GM18526 (cell line): ENCODE data around the gene TPX2.

Experiments used
- POLR2A ChIP-seq: IDR thresholded peaks from 3 replicates; pipeline ENCODE4 v1.6.1; 2011; ENCODE audit not compliant: insufficient read length; ENCODE audit errors: extremely low read depth

The TPX2 gene

DNA sequence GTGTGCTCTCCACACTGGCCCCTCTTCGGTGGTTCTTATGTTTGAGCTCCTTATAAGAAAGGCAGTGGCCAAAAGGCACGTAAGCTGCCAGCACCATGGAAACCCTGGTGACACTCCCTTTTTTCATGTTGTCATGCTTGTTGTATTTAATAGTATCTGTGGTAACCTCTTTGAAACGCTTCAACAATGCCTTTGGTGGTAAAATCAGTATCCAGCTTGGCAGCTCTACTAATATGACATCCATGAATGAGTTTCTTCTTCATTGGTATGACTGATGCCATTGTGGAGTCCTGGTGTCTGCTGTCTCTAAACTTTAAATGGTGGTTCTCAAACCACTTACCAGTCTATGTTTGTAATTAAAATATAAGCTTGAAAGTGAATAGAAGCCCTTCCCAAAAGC lies 69.4 kb downstream of the TPX2 start:
- no peak for TF ChIP-seq POLR2A

DNA sequence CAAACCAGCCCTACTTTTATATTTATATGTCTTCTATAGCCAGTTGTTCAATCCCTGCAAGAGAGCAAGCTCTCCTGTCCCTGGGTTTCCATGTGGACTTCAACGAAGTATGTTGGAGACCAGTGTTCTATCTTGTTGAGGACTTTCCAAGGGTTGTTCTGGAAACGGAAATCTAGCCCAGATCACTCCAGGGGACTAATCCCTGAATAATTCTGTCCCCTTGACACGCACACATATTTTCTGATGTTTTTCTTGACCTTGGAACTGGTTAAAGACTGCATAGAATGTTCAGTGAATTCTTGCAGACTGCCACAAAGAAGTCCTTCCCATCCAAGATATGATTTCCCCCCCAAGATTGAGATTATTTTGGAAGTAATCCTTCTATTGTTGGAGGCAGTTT lies 70.6 kb downstream of the TPX2 start:
- TF ChIP-seq POLR2A: no peak

DNA sequence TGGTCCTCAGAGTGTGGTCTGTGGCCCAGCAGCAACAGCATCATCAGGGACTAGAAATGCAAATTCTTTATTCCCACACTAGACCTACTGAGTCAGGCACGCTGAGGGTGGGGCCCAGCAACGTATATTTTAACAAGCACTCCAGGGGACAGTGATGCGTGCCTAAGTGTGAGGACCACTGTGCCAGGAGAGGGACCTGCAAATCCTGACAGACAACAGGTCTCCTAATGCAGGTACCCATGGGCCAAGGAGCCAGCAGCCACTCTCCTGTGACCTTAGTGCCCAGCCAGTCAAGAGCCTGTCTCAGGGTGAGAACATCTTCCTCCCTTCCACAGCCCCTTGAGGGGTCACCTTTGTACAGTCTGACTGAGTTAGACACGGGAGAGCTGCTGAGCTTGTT lies 72.1 kb downstream of the TPX2 start:
- no peak for TF ChIP-seq POLR2A

DNA sequence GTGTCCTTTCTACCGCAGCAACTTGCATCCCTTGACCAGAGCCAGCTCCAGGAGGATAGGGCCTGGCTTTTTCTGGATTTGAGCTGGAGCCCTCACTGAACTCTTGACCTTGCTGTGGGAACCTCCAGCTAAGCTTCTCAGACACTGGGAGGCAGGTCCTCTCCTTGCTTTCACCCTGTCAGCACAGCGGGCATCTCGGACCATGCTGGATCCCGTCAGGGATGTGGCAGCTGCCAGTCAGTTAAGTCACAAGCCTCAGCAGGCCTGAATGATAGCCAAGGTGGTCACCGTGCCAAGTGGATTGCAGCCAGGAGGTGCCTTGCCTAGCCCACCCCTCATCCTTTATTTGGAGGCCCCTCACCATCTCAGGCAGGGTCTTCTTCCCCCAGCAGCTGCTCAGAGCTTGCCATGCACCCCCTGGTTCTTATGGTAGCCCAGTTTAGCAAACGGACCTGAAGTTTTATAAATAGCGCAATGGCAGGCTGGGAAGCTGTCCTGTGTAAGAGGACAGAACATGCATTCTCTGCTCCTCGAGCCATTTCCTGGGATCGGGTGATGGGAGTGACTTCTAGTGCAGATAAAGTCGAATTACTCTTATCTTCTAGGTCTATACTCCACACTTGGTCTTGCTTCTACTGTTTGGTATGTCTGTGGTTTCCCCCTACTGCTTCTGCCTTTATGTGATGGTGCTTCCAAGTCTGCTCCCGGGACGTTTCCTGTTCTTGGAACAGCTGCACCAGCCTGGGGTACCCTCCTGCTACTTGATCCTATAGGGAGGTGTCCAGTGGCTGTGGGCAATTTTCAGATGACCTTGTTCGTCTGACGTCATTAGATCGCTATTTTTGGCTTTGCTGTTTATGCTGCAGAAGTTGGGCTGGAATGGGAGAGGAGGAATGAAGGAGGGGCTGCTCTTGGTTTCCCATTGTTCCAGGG lies 73.0 kb downstream of the TPX2 start:
- no peak for TF ChIP-seq POLR2A

DNA sequence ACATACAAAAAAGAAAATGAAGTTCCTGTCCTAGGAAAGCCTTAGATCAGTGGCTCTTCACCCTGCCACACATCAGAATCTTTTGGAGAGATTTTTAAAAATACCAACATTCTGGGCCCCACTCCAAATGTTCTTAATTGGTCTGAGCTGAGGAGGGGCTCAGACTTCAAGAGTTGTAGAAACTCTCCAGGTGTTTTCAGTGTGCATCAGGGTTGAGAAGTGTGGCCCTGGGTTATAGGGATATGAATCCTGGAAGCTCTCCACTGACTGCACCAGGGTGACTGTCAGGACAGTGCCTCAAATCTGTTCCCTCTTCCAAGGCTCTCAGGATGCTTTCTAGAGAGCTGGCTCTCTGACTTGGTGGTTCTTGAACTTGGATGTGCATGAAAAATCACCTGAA lies 74.5 kb downstream of the TPX2 start:
- no peak for TF ChIP-seq POLR2A

DNA sequence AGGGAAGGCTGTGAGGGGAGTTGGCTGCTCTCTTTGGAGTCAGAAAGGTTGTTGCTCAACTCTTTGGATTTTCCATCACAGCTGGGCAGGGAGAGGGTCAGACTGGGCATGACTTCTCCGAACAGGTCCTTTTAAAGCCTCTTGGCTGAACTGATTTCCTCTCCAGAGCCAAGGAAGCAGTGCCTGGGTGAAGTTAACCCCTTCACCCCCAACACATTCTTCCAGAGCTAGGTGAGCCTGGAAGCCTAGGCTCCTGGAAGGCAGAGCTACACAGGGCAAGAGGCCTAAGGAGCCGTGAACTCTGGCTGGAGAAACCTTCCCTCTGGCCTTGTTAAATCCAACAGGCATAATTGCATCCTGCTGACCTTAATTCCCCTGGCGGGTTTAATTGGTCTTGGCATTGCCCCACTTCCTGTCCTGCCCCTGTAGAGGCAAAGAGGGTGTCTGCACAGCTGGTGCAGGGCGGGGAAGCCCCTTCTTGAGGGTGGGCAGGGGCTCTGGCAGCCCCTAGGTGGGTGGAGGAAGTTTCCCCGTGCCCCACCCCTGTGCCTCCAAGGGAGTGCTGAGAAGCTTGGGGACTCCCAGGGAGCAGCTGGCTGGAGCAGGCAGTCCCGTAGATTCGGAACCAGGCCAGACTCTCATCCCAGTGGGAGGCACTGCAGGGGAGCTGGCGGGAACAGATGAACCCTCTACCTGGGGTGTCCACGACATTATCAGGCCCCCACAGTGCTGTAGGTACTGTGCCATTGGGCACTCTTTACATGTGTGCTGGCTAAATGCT lies 76.5 kb downstream of the TPX2 start:
- no peak for TF ChIP-seq POLR2A

DNA sequence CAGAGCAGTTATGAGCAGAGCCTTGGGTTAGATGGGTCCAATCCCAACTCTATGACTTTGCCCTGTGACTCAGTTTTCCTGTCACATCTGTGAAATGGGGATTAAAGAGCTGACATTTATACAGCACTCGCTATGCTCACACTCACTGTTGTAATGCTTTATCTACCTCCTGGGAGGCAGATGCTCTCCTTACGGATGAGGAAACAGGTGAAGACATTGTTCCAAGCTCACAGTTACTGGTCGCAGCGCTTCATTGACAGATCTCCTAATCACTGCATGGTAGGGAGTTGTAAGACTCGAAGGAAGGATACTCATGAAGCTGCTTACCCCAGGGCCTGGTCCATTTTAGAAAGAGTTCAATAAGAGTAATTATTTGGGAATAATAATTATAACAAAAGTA lies 77.1 kb downstream of the TPX2 start:
- TF ChIP-seq POLR2A: no peak

DNA sequence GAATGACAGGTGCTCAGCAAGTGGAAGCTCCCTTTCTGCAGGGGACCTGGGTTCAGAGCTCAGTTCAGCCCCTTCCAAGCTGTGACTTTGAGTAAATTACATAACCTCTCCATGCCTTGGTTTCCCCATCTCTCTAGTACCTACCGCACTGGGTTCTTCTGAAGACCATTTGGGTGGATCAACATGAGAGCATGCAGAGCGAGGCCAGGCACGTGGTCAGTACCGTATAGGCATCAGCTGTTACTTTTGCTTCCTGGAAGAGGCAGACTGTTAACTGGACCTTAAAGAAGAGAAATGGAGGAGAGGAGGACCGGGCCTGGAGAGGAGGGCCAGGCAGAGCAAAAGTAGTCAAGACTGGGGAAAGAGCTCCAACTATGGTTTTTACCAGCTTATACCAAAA lies 78.4 kb downstream of the TPX2 start:
- TF ChIP-seq POLR2A: no peak

DNA sequence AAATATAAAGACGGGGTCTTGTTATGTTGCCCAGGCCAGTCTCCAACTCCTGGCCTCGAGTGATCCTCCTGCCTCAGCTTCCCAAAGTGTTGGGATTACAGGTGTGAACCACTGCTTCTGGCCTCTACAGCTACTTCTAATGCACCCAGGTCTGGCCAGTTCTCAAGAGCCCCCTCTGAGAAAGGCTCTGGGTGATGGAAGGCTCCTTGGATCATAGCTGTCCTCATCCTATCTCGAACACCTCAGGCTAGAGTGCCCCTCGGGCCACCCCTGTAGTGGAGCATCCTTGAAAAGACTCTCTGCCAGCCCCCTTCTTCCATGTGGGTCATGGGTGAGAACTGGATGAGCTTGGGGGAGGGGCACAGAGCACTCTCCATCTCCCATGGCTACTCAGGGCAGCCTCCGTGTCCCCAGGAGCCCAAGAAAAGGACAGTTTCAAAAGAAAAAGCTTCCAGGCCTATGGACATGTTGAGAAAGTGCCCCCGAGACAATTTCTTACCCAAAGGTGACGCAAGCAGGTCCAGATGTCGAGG lies 79.4 kb downstream of the TPX2 start:
- no peak for TF ChIP-seq POLR2A

DNA sequence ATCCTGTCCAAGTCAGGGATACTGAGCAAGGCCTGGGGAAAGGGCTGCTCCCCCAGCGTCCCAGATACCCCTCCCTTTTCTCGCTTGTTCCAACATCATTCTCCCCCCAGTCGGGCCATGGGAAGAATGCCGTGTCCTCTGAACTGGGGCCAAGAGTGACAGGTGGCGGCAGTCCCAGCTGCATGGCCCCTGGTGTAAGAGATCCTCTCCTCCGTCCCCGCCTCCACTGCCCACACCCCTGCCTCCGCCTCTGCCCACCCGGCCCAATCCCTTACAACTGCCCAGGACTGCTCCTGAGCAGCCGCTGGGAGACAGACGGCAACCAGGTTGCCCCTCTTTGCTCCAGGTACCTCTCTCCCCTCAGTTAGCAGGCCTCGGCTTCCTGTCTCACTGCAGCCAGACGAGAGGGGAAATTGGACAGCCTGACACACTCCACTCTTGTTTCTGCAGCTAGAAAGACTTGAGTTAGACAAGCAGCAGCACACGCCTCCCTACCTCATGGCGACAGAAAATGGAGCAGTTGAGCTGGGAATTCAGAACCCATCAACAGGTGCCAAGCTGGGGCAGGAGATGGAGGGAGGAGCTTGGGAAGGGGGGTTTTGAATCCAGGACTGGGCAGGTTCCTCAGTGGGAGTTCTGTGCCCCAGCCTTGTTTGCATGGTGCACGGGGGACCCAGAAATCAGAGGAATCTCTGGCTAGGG lies 80.1 kb downstream of the TPX2 start, which contains the start of gene MYLK2:
MYLK2 (plus strand) TSS at position 274 of the 702 bp plus-strand sequence; CDS start at position 499, 225 bp downstream.
- TF ChIP-seq POLR2A: no peak

DNA sequence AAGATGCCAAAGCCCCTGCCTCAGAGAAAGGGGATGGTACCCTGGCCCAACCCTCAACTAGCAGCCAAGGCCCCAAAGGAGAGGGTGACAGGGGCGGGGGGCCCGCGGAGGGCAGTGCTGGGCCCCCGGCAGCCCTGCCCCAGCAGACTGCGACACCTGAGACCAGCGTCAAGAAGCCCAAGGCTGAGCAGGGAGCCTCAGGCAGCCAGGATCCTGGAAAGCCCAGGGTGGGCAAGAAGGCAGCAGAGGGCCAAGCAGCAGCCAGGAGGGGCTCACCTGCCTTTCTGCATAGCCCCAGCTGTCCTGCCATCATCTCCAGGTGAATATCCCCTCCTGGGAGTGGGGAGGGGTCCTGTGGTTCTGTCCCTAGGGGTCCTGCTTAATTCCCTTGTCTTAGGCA lies 81.1 kb downstream of the TPX2 start:
- TF ChIP-seq POLR2A: no peak

DNA sequence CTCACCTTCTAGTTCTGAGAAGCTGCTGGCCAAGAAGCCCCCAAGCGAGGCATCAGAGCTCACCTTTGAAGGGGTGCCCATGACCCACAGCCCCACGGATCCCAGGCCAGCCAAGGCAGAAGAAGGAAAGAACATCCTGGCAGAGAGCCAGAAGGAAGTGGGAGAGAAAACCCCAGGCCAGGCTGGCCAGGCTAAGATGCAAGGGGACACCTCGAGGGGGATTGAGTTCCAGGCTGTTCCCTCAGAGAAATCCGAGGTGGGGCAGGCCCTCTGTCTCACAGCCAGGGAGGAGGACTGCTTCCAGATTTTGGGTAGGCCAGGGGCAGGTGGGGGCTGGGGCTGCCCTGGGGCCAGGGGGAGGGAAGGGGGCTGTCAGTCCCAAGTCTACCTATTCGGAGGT lies 82.3 kb downstream of the TPX2 start:
- TF ChIP-seq POLR2A: no peak

DNA sequence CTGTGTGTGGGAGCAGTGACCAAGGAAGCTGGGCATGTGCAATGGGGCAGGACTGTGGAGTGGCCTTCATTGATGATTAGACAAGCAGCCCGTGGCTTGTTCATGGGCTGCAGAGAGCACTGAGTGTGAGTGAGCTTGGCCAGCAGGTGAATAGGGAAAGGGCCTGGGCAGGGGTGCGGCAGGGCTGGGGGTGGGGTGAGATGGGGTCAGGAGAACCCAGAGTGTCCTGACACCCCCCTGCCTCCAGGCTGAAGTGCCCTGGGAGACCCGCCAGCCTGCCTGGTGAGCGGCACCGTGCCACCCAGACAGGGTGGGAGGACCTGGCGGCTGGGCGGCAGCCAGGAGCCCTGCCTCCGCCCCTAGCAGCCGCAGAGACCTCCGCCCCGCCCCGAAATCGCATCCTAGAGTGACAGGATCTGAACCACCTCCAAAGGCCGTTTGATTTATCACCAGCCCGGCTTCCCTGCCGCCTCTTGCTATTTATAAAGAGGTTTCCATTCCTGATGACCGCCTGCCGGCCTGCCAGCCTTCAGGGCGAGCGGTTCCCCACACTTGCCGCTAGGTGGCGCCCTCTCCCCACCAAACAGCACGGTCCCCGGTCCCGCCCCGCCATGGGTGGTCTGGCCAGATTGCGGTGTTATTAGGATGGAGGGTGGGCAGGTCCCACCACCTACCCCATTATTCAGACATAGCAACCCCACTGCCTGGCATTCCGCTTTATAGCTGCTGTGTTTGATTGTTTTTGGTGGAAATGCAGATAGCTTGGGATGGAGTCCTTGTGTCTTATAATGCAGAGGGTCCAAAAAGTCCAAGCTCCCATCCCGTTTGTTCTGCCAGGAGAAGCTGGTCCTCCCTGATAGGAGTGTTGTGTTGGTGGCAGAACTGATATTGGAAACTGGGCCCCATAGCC lies 83.6 kb downstream of the TPX2 start:
- no peak for TF ChIP-seq POLR2A
